CD14-positive monocyte (primary cell): ENCODE data around the gene PIGC. TPM values are rescaled to one million over a fixed set of nuclear protein-coding genes. Genes with fewer than 3 reads are reported as not detected.

Experiments
- DNase-seq, 3 donors: peaks; one replicate each; pipeline ENCODE4 v3.0.0-alpha.2; 2011 to 2022
- H2AFZ ChIP-seq: 2 replicates; pipeline ENCODE4 v1.6.0; 2012; ENCODE audit warnings: mild to moderate bottlenecking, low read depth, low read length, inconsistent platforms; ENCODE audit not compliant: insufficient read depth, poor library complexity, severe bottlenecking
- H3K27ac ChIP-seq, 2 donors: 1 replicate in 1 of 2; 2 replicates in 1 of 2; pipeline ENCODE4 v1.5.1; 2012 to 2013; ENCODE audit warnings: low read length in 2 of 2, control low read depth in 1 of 2, inconsistent platforms in 1 of 2, low read depth in 1 of 2, mild to moderate bottlenecking in 1 of 2
- H3K27me3 ChIP-seq, 2 donors: one replicate each; pipeline versions ENCODE4 v1.6.0 to v1.6.1; 2011 to 2013; ENCODE audit warnings: low read length in 2 of 2; ENCODE audit not compliant: control insufficient read depth in 2 of 2, insufficient read depth in 2 of 2
- H3K36me3 ChIP-seq, 2 donors: replicated peaks in 1 of 2; 1 replicate in 1 of 2; 2 replicates in 1 of 2; pipeline versions ENCODE4 v1.5.1 to v1.6.1; 2012 to 2013; ENCODE audit warnings: low read length in 2 of 2, control low read depth in 1 of 2, inconsistent platforms in 1 of 2, mild to moderate bottlenecking in 1 of 2; ENCODE audit not compliant: insufficient read depth in 2 of 2, control insufficient read depth in 1 of 2
- H3K4me1 ChIP-seq, 2 donors: 1 replicate in 1 of 2; 2 replicates in 1 of 2; pipeline versions ENCODE4 v1.5.1 to v1.6.1; 2012 to 2013; ENCODE audit warnings: low read length in 2 of 2, control low read depth in 1 of 2, inconsistent platforms in 1 of 2, mild to moderate bottlenecking in 1 of 2, moderate library complexity in 1 of 2; ENCODE audit not compliant: insufficient read depth in 2 of 2, control insufficient read depth in 1 of 2
- H3K4me2 ChIP-seq: replicated peaks from 2 replicates; pipeline ENCODE3; 2012; ENCODE audit warnings: low read length, moderate library complexity, mild to moderate bottlenecking; ENCODE audit not compliant: poor library complexity, severe bottlenecking; ENCODE audit errors: extremely low read depth
- H3K4me3 ChIP-seq, 3 experiments: fragments of 200-600 bp in 1 of 3; sonication (generic) in 1 of 3; replicated peaks in 1 of 3; 1 replicate in 2 of 3; 2 replicates in 1 of 3; pipeline ENCODE4 v1.5.1; 2011 to 2013; ENCODE audit warnings: low read length in 3 of 3, mild to moderate bottlenecking in 3 of 3, control low read depth in 2 of 3, low read depth in 2 of 3, inconsistent platforms in 1 of 3, moderate library complexity in 1 of 3
- H3K79me2 ChIP-seq: 2 replicates; pipeline ENCODE4 v1.6.0; 2012; ENCODE audit warnings: mild to moderate bottlenecking, control low read depth, inconsistent platforms, low read length, moderate library complexity; ENCODE audit not compliant: insufficient read depth
- H3K9ac ChIP-seq: 2 replicates; pipeline ENCODE4 v1.6.0; 2017; ENCODE audit warnings: low read length, mild to moderate bottlenecking; ENCODE audit not compliant: insufficient read depth, poor library complexity, severe bottlenecking
- H3K9me3 ChIP-seq, 2 donors: replicated peaks in 1 of 2; 1 replicate in 1 of 2; 2 replicates in 1 of 2; pipeline versions ENCODE4 v1.5.1 to v1.6.1; 2012 to 2013; ENCODE audit warnings: low read length in 2 of 2, control low read depth in 1 of 2; ENCODE audit not compliant: control insufficient read depth in 1 of 2, insufficient read depth in 1 of 2
- H4K20me1 ChIP-seq: 2 replicates; pipeline ENCODE4 v1.6.0; 2012; ENCODE audit warnings: mild to moderate bottlenecking, low read length, control low read depth, moderate library complexity; ENCODE audit not compliant: insufficient read depth
- H3K27ac Mint-ChIP-seq, 7 donors: one replicate each; pipeline ENCODE4 v1.8.0; 2020; ENCODE audit warnings: mild to moderate bottlenecking in 7 of 7, mixed read lengths in 7 of 7, moderate library complexity in 6 of 7, inconsistent platforms in 2 of 7
- H3K27me3 Mint-ChIP-seq, 3 donors: one replicate each; pipeline ENCODE4 v1.8.0; 2021 to 2022; ENCODE audit warnings: low read depth in 3 of 3, mild to moderate bottlenecking in 3 of 3, mixed read lengths in 3 of 3, moderate library complexity in 3 of 3, inconsistent platforms in 1 of 3
- H3K36me3 Mint-ChIP-seq, 2 donors: one replicate each; pipeline ENCODE4 v1.8.0; 2020; ENCODE audit warnings: mixed read lengths in 2 of 2, inconsistent platforms in 1 of 2, mild to moderate bottlenecking in 1 of 2
- H3K4me1 Mint-ChIP-seq: one replicate; pipeline ENCODE4 v1.8.0; 2020; ENCODE audit warnings: mild to moderate bottlenecking, mixed read lengths
- H3K4me3 Mint-ChIP-seq, 2 donors: one replicate each; pipeline ENCODE4 v1.8.0; 2020; ENCODE audit warnings: mild to moderate bottlenecking in 2 of 2, mixed read lengths in 2 of 2, moderate library complexity in 1 of 2
- H3K9me3 Mint-ChIP-seq, 7 donors: one replicate each; pipeline ENCODE4 v1.8.0; 2020 to 2022; ENCODE audit warnings: mixed read lengths in 7 of 7, mild to moderate bottlenecking in 6 of 7, moderate library complexity in 6 of 7, inconsistent platforms in 2 of 7
- CTCF ChIP-seq: fragments of 200-600 bp; IDR thresholded peaks from one replicate; pipeline ENCODE4 v1.8.0; 2022; ENCODE audit warnings: antibody characterized with exemption, mild to moderate bottlenecking
- WGBS: methylation state at CpG from one replicate; pipeline ENCODE4 v1.1.5; 2013; ENCODE audit warnings: missing lambda C conversion rate; ENCODE audit not compliant: insufficient coverage; 5-methylcytosine and 5-hydroxymethylcytosine counted together
- intact Hi-C, 2 donors: fragments of 100-400 bp; cut with micrococcal nuclease; formaldehyde crosslinking; loops; one replicate each; pipeline versions ENCODE4 v1.15.0 to v1.15.1; 2023
- polyA plus RNA-seq, 3 donors: library from polyadenylated mRNA; depleted of rRNA in 1 of 3; unstranded in 2 of 3; stranded (reverse) in 1 of 3; fragments of 300-500 nt in 2 of 3; fragments of >200 nt in 1 of 3; fragmentation: Illumina TruSeq in 2 of 3; gene quantifications; 1 replicate in 2 of 3; 2 replicates in 1 of 3; pipeline ENCODE4 v1.2.3, GENCODE V29; 2012 to 2021

The PIGC gene
- polyA plus RNA-seq, 3 donors: 11.5 to 61.5 (median 51.1) TPM

- no peak overlapping the region for H3K4me3 Mint-ChIP-seq
- peaks cover 4 to 5% of the 10 kb centered on the region in 2 donors for H3K36me3 Mint-ChIP-seq
- H3K4me1 Mint-ChIP-seq: peaks cover 10% of the 10 kb centered on the region
- Histone ChIP-seq H3K79me2 (no peaks in the 10 kb centered on the region), H3K9me3 (no peaks in the 10 kb centered on the region), H3K36me3 (no peaks in the 10 kb centered on the region), H3K9ac (no peak overlapping the region), H3K27ac (no peak overlapping the region), H3K27me3 (no peaks in the 10 kb centered on the region), H3K4me3 (no peak overlapping the region), H3K4me2 (no peak overlapping the region), H3K4me1 (no peaks in the 10 kb centered on the region), H2AFZ (no peak overlapping the region), H4K20me1 (no peaks in the 10 kb centered on the region)
- H3K27me3 Mint-ChIP-seq: peaks cover 0 to 3% (median 0%) of the 10 kb centered on the region in 3 donors
- H3K9me3 Mint-ChIP-seq: no peaks in the 10 kb centered on the region
- no peak for DNase-seq
- no peak for TF ChIP-seq CTCF
- intact Hi-C loops: no loop called here
- no peak overlapping the region for H3K27ac Mint-ChIP-seq
Measured at GRCh38 chr1:172401477-172401876, 42.4 kb downstream of the PIGC start.

GRCh38 chr1:172400722-172401105 lies 43.2 kb downstream of the PIGC start:
- whole genome bisulfite sequencing: 100% methylated on average over 1 of the region's 1 CpG
- H3K27ac Mint-ChIP-seq: no peak overlapping the region

More at GRCh38 chr1:172400722-172401105, 43.2 kb downstream of the PIGC start:
- H3K4me3 ChIP-seq: no peak overlapping the region
- H3K4me1 Mint-ChIP-seq: peaks cover 10% of the 10 kb centered on the region
- no peaks in the 10 kb centered on the region for H3K4me1 ChIP-seq
- no peak overlapping the region for H3K27ac ChIP-seq
- peaks cover 0 to 3% (median 0%) of the 10 kb centered on the region in 3 donors for H3K27me3 Mint-ChIP-seq
- H3K36me3 ChIP-seq: no peaks in the 10 kb centered on the region
- no peaks in the 10 kb centered on the region for H3K9me3 ChIP-seq
- intact Hi-C loops: no loop called here
- H2AFZ ChIP-seq: no peak overlapping the region
- no peak overlapping the region for H3K4me3 Mint-ChIP-seq
- H3K36me3 Mint-ChIP-seq: peaks cover 4 to 5% of the 10 kb centered on the region in 2 donors
- no peaks in the 10 kb centered on the region for H3K27me3 ChIP-seq
- DNase-seq: no peak
- TF ChIP-seq CTCF: no peak
- no peak overlapping the region for H3K4me2 ChIP-seq
- no peaks in the 10 kb centered on the region for H3K9me3 Mint-ChIP-seq
- no peaks in the 10 kb centered on the region for H3K79me2 ChIP-seq
- no peak overlapping the region for H3K9ac ChIP-seq
- no peaks in the 10 kb centered on the region for H4K20me1 ChIP-seq
